ENCODE measurements around the gene USH2A.

USH2A gene

GRCh38 chr1:215923129-215923824 lies 500.0 kb downstream of the USH2A start:
- ChIA-PET CTCF (no interaction called here), POLR2A (no interaction called here)
- TF ChIP-seq CTBP1 (IDR thresholded peaks at IDR 0.05; ENCODE audit: borderline replicate concordance) (no peak), HDGF (IDR thresholded peaks at IDR 0.05; ENCODE audit: borderline replicate concordance) (no peak)
- DNase-seq (ENCODE audit: extremely low spot score): no peak

- ChIA-PET CTCF (no interaction called here), POLR2A (no interaction called here)
- DNase-seq (ENCODE audit: extremely low spot score): no peak
- TF ChIP-seq PKNOX1 (IDR thresholded peaks at IDR 0.05): 0 out of 2 replicates have a peak, but pooled peaks have one; percentile 5
- TF ChIP-seq SUZ12 (IDR thresholded peaks at IDR 0.05): no peak
Measured at GRCh38 chr1:215911406-215911968, 511.8 kb downstream of the USH2A start.

DNA sequence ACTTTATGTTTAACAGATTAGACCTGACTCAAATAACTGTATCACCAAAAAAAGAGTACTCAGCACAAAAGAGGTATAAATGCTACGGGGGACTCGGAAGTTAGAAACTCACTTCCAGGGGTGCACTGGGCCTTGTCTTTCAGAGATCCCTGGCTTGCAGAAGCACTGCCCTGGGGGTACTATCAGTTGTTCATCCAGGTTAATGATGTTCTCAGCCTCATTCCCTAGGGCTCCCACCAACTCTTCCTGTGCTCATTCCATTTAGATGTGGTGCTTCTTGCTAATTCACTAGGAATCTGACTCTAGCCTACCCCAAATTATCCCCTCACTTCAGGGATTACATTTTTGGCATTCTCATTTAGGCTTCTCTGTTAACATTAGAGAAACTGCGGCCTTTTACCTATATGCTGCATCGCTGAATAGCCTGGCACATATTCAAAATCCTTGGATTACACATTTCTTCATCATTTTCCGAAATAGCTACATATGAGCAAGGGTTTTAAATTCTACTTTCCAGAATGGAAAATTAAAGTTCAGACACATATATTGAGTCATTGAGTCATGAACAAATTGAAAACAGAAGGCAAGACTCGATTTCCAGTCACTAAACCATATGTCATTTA lies 517.6 kb downstream of the USH2A start:
- POLR2A ChIA-PET: no interaction called here
- TF ChIP-seq FOXM1 (IDR thresholded peaks at IDR 0.05; ENCODE audit: borderline replicate concordance) (no peak), ELF4 (IDR thresholded peaks at IDR 0.05) (no peak), L3MBTL2 (conservative IDR thresholded peaks at IDR 0.05) (no peak), SP1 (IDR thresholded peaks at IDR 0.05) (no peak), PKNOX1 (IDR thresholded peaks at IDR 0.05) (no peak), ARNT (IDR thresholded peaks at IDR 0.05) (no peak), HDGF (IDR thresholded peaks at IDR 0.05; ENCODE audit: borderline replicate concordance) (no peak), LEF1 (IDR thresholded peaks at IDR 0.05; ENCODE audit: borderline replicate concordance) (no peak), FOXA1 (IDR thresholded peaks at IDR 0.05) (no peak), NFRKB (IDR thresholded peaks at IDR 0.05) (no peak), BHLHE40 (IDR thresholded peaks at IDR 0.05; ENCODE audit: borderline replicate concordance) (no peak), CTBP1 (IDR thresholded peaks at IDR 0.05; ENCODE audit: borderline replicate concordance) (no peak), FOXK2 (IDR thresholded peaks at IDR 0.05) (no peak), ZNF384 (IDR thresholded peaks at IDR 0.05) (no peak), SUZ12 (IDR thresholded peaks at IDR 0.05) (no peak), TARDBP (IDR thresholded peaks at IDR 0.05) (no peak)
- no peak for DNase-seq (ENCODE audit: extremely low spot score)
- CTCF ChIA-PET: no interaction called here

- no peak for TF ChIP-seq LEF1 (IDR thresholded peaks at IDR 0.05; ENCODE audit: borderline replicate concordance)
- TF ChIP-seq FOXM1 (IDR thresholded peaks at IDR 0.05; ENCODE audit: borderline replicate concordance): no peak
- TF ChIP-seq TARDBP (IDR thresholded peaks at IDR 0.05): no peak
- ChIA-PET POLR2A (no interaction called here), CTCF (no interaction called here)
- no peak for DNase-seq (ENCODE audit: extremely low spot score)
Measured at GRCh38 chr1:215900684-215901083, 522.6 kb downstream of the USH2A start.

DNA sequence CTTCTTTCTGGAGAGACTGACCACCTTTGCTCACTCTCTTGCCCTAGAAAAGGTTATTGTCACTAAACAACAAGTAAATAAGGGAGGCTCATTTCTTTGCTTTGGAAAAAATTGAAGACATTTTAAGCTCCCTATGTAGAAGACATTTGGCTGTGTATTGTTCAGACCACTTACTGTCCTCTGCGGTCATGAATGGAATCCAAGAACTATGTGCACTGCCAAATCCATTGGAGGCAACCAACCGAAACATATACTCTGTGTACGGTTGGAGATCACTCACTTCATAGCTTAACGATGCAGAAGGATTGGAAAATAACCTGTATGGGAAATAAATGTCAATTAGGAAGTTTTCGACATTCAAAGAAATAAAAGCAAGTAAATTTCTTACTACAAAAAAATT lies 523.3 kb downstream of the USH2A start:
- POLR2A ChIA-PET: no interaction called here
- TF ChIP-seq ZNF384 (IDR thresholded peaks at IDR 0.05) (no peak), PKNOX1 (IDR thresholded peaks at IDR 0.05) (no peak), HDGF (IDR thresholded peaks at IDR 0.05; ENCODE audit: borderline replicate concordance) (no peak), BHLHE40 (IDR thresholded peaks at IDR 0.05; ENCODE audit: borderline replicate concordance) (no peak), FOXK2 (IDR thresholded peaks at IDR 0.05) (no peak), ARNT (IDR thresholded peaks at IDR 0.05) (no peak), NFRKB (IDR thresholded peaks at IDR 0.05) (no peak), CTBP1 (IDR thresholded peaks at IDR 0.05; ENCODE audit: borderline replicate concordance) (no peak), SP1 (IDR thresholded peaks at IDR 0.05) (no peak), L3MBTL2 (conservative IDR thresholded peaks at IDR 0.05) (no peak)
- CTCF ChIA-PET: no interaction called here
- DNase-seq (ENCODE audit: extremely low spot score): no peak

GRCh38 chr1:215895893-215896292 lies 527.4 kb downstream of the USH2A start:
- DNase-seq (ENCODE audit: extremely low spot score): no peak
- ChIA-PET POLR2A (no interaction called here), CTCF (no interaction called here)
- TF ChIP-seq FOXK2 (IDR thresholded peaks at IDR 0.05) (no peak), L3MBTL2 (conservative IDR thresholded peaks at IDR 0.05) (no peak), HDGF (IDR thresholded peaks at IDR 0.05; ENCODE audit: borderline replicate concordance) (no peak), FOXM1 (IDR thresholded peaks at IDR 0.05; ENCODE audit: borderline replicate concordance) (no peak), FOXA1 (IDR thresholded peaks at IDR 0.05) (no peak), SUZ12 (IDR thresholded peaks at IDR 0.05) (no peak), ARNT (IDR thresholded peaks at IDR 0.05) (no peak), NFRKB (IDR thresholded peaks at IDR 0.05) (no peak), LEF1 (IDR thresholded peaks at IDR 0.05; ENCODE audit: borderline replicate concordance) (no peak), CTBP1 (IDR thresholded peaks at IDR 0.05; ENCODE audit: borderline replicate concordance) (no peak), ZNF384 (IDR thresholded peaks at IDR 0.05) (no peak), ELF4 (IDR thresholded peaks at IDR 0.05) (no peak), PKNOX1 (IDR thresholded peaks at IDR 0.05) (no peak), TARDBP (IDR thresholded peaks at IDR 0.05) (no peak), SP1 (IDR thresholded peaks at IDR 0.05) (no peak), BHLHE40 (IDR thresholded peaks at IDR 0.05; ENCODE audit: borderline replicate concordance) (no peak)

Data from HEK293T (cell line).